A549 (cell line): Measurements from ENCODE around the gene ZNF341. TPM values are rescaled to one million over a fixed set of nuclear protein-coding genes. Genes with fewer than 3 reads are reported as not detected.

ENCODE experiments used
- ATAC-seq, 2 experiments: fragments of 200-7000 bp in 1 of 2; fragments of >200 bp in 1 of 2; cut with Nextera tagmentation in 1 of 2; cut with Tn5 transposase in 1 of 2; 3 replicates each; pipeline versions ENCODE4 v1.8.0 to v1.9.1; 2018 to 2020; ENCODE audit warnings: mild to moderate bottlenecking in 1 of 2, moderate library complexity in 1 of 2
- CTCF ChIA-PET: fragments of 300-600 bp; sonication (Branson Sonifier 250); formaldehyde crosslinking; extraction: SDS; loops from one replicate; lab custom pipeline; 2021; ENCODE audit warnings: antibody characterized with exemption, inconsistent platforms; lab: Yijun Ruan, JAX
- POLR2A ChIA-PET: fragments of 350-600 bp; formaldehyde crosslinking; extraction: SDS; loops from one replicate; lab custom pipeline; 2021; ENCODE audit warnings: antibody characterized with exemption, inconsistent platforms; lab: Yijun Ruan, JAX
- DNase-seq, 2 experiments: peaks; one replicate each; pipeline versions ENCODE4 v3.0.0 to v3.0.0-alpha.2; 2011 to 2016; ENCODE audit warnings: low read depth in 1 of 2, low spot score in 1 of 2
- FAIRE-seq: peaks from 2 replicates; lab custom pipeline; 2011; peaks lifted over from hg19 to GRCh38; lab: Jason Lieb, UNC
- H3K27ac ChIP-seq, 2 experiments: fragments of >200 bp; sonication (Bioruptor Twin); formaldehyde crosslinking; 3 replicates each; pipeline ENCODE4 v1.5.1; 2016 to 2017
- H3K4me1 ChIP-seq: fragments of >200 bp; sonication (Bioruptor Twin); formaldehyde crosslinking; 3 replicates; pipeline ENCODE4 v1.6.1; 2016
- H3K4me2 ChIP-seq: fragments of >200 bp; sonication (Bioruptor Twin); formaldehyde crosslinking; 3 replicates; pipeline ENCODE4 v1.6.1; 2016
- H3K4me3 ChIP-seq: fragments of >200 bp; sonication (Bioruptor Twin); formaldehyde crosslinking; 3 replicates; pipeline ENCODE4 v1.5.1; 2016
- H3K9me3 ChIP-seq: fragments of >200 bp; sonication (Bioruptor Twin); formaldehyde crosslinking; 3 replicates; pipeline ENCODE4 v1.6.1; 2016
- ATOH8 ChIP-seq: fragments of 250-450 bp; sonication (Bioruptor Pico); IDR thresholded peaks from 2 replicates; pipeline ENCODE4 v1.5.0; 2020; ENCODE audit warnings: low read depth, mild to moderate bottlenecking, moderate library complexity
- BCL3 ChIP-seq: fragments of >200 bp; sonication (Bioruptor Twin); formaldehyde crosslinking; IDR thresholded peaks from 3 replicates; pipeline ENCODE4 v1.6.1; 2016
- CBX2 ChIP-seq: fragments of 200-600 bp; sonication (generic); IDR thresholded peaks from 2 replicates; pipeline ENCODE4 v1.6.1; 2016; ENCODE audit warnings: low read depth, mild to moderate bottlenecking, borderline replicate concordance
- CHD4 ChIP-seq: fragments of 200-600 bp; sonication (generic); IDR thresholded peaks from 2 replicates; pipeline ENCODE4 v1.6.1; 2016; ENCODE audit warnings: antibody characterized with exemption, mild to moderate bottlenecking, borderline replicate concordance
- CTCF ChIP-seq: fragments of >200 bp; sonication (Bioruptor Twin); formaldehyde crosslinking; IDR thresholded peaks from 3 replicates; pipeline ENCODE4 v1.5.1; 2016
- FOSB ChIP-seq: fragments of 250-450 bp; sonication (Bioruptor Pico); IDR thresholded peaks from 2 replicates; pipeline ENCODE4 v1.5.0; 2020; ENCODE audit warnings: mild to moderate bottlenecking, moderate library complexity
- FOSL2 ChIP-seq, 2 experiments: fragments of 450-650 bp in 1 of 2; fragments of >200 bp in 1 of 2; sonication (Bioruptor Twin) in 1 of 2; formaldehyde crosslinking; IDR thresholded peaks; 2 replicates each; pipeline versions ENCODE4 v1.5.0 to v1.6.1; 2016 to 2020; ENCODE audit warnings: mild to moderate bottlenecking in 1 of 2, moderate library complexity in 1 of 2
- GATA3 ChIP-seq: IDR thresholded peaks from 2 replicates; pipeline ENCODE4 v1.6.1; 2012; ENCODE audit warnings: borderline replicate concordance
- HMGXB4 ChIP-seq: fragments of 250-450 bp; sonication (Bioruptor Pico); IDR thresholded peaks from 2 replicates; pipeline ENCODE4 v1.5.0; 2021; ENCODE audit warnings: mild to moderate bottlenecking, moderate library complexity, borderline replicate concordance
- HOXB13 ChIP-seq: fragments of 250-450 bp; sonication (Bioruptor Pico); IDR thresholded peaks from 2 replicates; pipeline ENCODE4 v1.5.0; 2020; ENCODE audit warnings: low read depth, mild to moderate bottlenecking, moderate library complexity
- JUNB ChIP-seq: fragments of >200 bp; sonication (Bioruptor Twin); formaldehyde crosslinking; IDR thresholded peaks from 2 replicates; pipeline ENCODE4 v1.6.1; 2016
- NPAS2 ChIP-seq: fragments of 250-450 bp; sonication (Bioruptor Pico); IDR thresholded peaks from 2 replicates; pipeline ENCODE4 v1.8.0; 2022; ENCODE audit warnings: mild to moderate bottlenecking, moderate library complexity, borderline replicate concordance
- PBX3 ChIP-seq: IDR thresholded peaks from 2 replicates; pipeline ENCODE4 v1.6.1; 2012
- RARB ChIP-seq: fragments of 250-450 bp; sonication (Bioruptor Pico); IDR thresholded peaks from 2 replicates; pipeline ENCODE4 v1.8.0; 2021; ENCODE audit warnings: mild to moderate bottlenecking, moderate library complexity
- RCOR1 ChIP-seq: fragments of 150-350 bp; IDR thresholded peaks from 2 replicates; pipeline ENCODE4 v1.6.1; 2014; ENCODE audit warnings: antibody characterized with exemption, low read length, low read depth
- RFX5 ChIP-seq: fragments of 450-650 bp; IDR thresholded peaks from 2 replicates; pipeline ENCODE4 v1.7.1; 2014; ENCODE audit warnings: antibody characterized with exemption, mild to moderate bottlenecking, moderate library complexity
- USF2 ChIP-seq: fragments of 450-650 bp; IDR thresholded peaks from 2 replicates; pipeline ENCODE4 v1.6.1; 2014; ENCODE audit warnings: antibody characterized with exemption
- ZC3H11A ChIP-seq: fragments of 450-650 bp; IDR thresholded peaks from 2 replicates; pipeline ENCODE4 v1.6.1; 2014; ENCODE audit warnings: antibody characterized with exemption, mild to moderate bottlenecking
- ZNF302 ChIP-seq: fragments of 250-450 bp; sonication (Bioruptor Pico); IDR thresholded peaks from 2 replicates; pipeline ENCODE4 v1.9.0; 2021; ENCODE audit warnings: inconsistent platforms, mild to moderate bottlenecking, moderate library complexity
- ZSCAN20 ChIP-seq: fragments of 250-450 bp; sonication (Bioruptor Pico); IDR thresholded peaks from 2 replicates; pipeline ENCODE4 v1.8.0; 2022; ENCODE audit warnings: mild to moderate bottlenecking, moderate library complexity
- whole genome bisulfite sequencing: methylation state at CpG from one replicate; pipeline ENCODE4 v1.1.6; 2017; ENCODE audit errors: missing lambda C conversion rate; 5-methylcytosine and 5-hydroxymethylcytosine counted together
- polyA plus RNA-seq, 4 experiments: library from polyadenylated mRNA; depleted of rRNA in 3 of 4; stranded (reverse); fragments of >200 nt; fragmentation: RNase III in 1 of 4; extraction: RNeasy Plus Mini Kit Qiagen cat#74134 plus additional on column Dnase treatment in 1 of 4; gene quantifications; 2 replicates in 3 of 4; 3 replicates in 1 of 4; pipeline ENCODE4 v1.2.3, GENCODE V29; 2011 to 2017

The ZNF341 gene
- polyA plus RNA-seq, 2 of the 4 experiments (the other 2 are of a cell fraction), result 2.1 to 4.1 TPM

GRCh38 chr20:33817411-33817810, 85.6 kb downstream of the ZNF341 start:
- ATAC-seq (no peak), DNase-seq (no peak), FAIRE-seq (no peak)
- ChIA-PET CTCF (interaction anchor here (0.7 kb wide), 1 partner anchor 248 kb away, joined by 4 read pairs; no protein-coding TSS in a partner anchor), POLR2A (no interaction called here)
- Histone ChIP-seq H3K4me3 (no peak overlapping the region), H3K4me1 (peaks cover 23% of the 10 kb centered on the region), H3K27ac (no peak overlapping the region), H3K9me3 (no peaks in the 10 kb centered on the region), H3K4me2 (no peak overlapping the region)
- TF ChIP-seq RFX5, result no peak
- no peak for TF ChIP-seq ZSCAN20 (CRISPR knock-in tag)
- no peak for TF ChIP-seq RCOR1
- WGBS, result 90% methylated on average over 5 of the region's 5 CpGs

- CTCF ChIA-PET, result interaction anchor here (0.9 kb wide), 1 partner anchor 27 kb away, joined by 3 read pairs; no protein-coding TSS in a partner anchor
- Histone ChIP-seq H3K9me3 (no peaks in the 10 kb centered on the region), H3K27ac (no peak overlapping the region), H3K4me2 (no peak overlapping the region), H3K4me3 (no peak overlapping the region), H3K4me1 (peaks cover 6% of the 10 kb centered on the region; the same call in 2 of the 3 replicates)
- FAIRE-seq (no peak), DNase-seq (no peak), ATAC-seq (no peak)
- 96% methylated on average over 1 of the region's 1 CpG for WGBS
- TF ChIP-seq RARB (CRISPR knock-in tag), result no peak
- TF ChIP-seq HOXB13, result no peak
- TF ChIP-seq HMGXB4 (CRISPR knock-in tag), result no peak
- no peak for TF ChIP-seq ZC3H11A
- TF ChIP-seq CHD4, result no peak
- no peak for TF ChIP-seq GATA3
- TF ChIP-seq FOSL2 (IDR thresholded peaks at IDR 0.05), result no peak
- TF ChIP-seq FOSL2 (CRISPR knock-in tag; IDR thresholded peaks at IDR 0.05), result no peak
- TF ChIP-seq CBX2, result no peak
- no peak for TF ChIP-seq USF2
- TF ChIP-seq JUNB, result no peak
- TF ChIP-seq RCOR1, result no peak
- POLR2A ChIA-PET, result no interaction called here
These were observed 87.7 kb downstream of the ZNF341 start for GRCh38 chr20:33819456-33819855.

GRCh38 chr20:33820362-33820761, 88.6 kb downstream of the ZNF341 start:
- WGBS, result 89% methylated on average over 1 of the region's 1 CpG
- H3K9me3 ChIP-seq, result no peaks in the 10 kb centered on the region
- no peak for FAIRE-seq
- H3K4me1 ChIP-seq, result peaks cover 14% of the 10 kb centered on the region
- ATAC-seq, result no peak
- H3K4me2 ChIP-seq, result no peak overlapping the region
- no peak overlapping the region for H3K27ac ChIP-seq
- CTCF ChIA-PET, result interaction anchor here (0.6 to 1.1 kb wide), 3 partner anchors 23 to 167 kb away, joined by 3 to 4 read pairs (median 3); partner anchors contain the start of gene PXMP4
- no peak overlapping the region for H3K4me3 ChIP-seq
- TF ChIP-seq ATOH8 (CRISPR knock-in tag) (no peak), ZNF302 (CRISPR knock-in tag) (no peak), RCOR1 (no peak), CHD4 (no peak), BCL3 (no peak), PBX3 (no peak), NPAS2 (CRISPR knock-in tag) (no peak), CTCF (no peak), ZC3H11A (no peak), FOSB (CRISPR knock-in tag) (no peak)
- DNase-seq, result no peak
- POLR2A ChIA-PET, result interaction anchor here (1.4 kb wide), 1 partner anchor 8 kb away, joined by 4 read pairs; no protein-coding TSS in a partner anchor
